ENCODE data around the gene TCHHL1. TPM values are rescaled to one million over a fixed set of nuclear protein-coding genes. Genes with fewer than 3 reads are reported as not detected.

The TCHHL1 gene
- total and polyA plus RNA-seq, 9 of the 15 experiments (the other 6 are each of a cell fraction or from before 2014, with no cell fraction given), result not detected

GRCh38 chr1:152034654-152035538 lies 54.0 kb downstream of the TCHHL1 start (continued):
- TF ChIP-seq, protein P1, sequence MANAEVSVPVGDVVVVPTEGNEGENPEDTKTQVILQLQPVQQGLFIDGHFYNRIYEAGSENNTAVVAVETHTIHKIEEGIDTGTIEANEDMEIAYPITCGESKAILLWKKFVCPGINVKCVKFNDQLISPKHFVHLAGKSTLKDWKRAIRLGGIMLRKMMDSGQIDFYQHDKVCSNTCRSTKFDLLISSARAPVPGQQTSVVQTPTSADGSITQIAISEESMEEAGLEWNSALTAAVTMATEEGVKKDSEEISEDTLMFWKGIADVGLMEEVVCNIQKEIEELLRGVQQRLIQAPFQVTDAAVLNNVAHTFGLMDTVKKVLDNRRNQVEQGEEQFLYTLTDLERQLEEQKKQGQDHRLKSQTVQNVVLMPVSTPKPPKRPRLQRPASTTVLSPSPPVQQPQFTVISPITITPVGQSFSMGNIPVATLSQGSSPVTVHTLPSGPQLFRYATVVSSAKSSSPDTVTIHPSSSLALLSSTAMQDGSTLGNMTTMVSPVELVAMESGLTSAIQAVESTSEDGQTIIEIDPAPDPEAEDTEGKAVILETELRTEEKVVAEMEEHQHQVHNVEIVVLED (CRISPR knock-in tag; IDR thresholded peaks at IDR 0.05), result no peak
- TF ChIP-seq, protein P2, sequence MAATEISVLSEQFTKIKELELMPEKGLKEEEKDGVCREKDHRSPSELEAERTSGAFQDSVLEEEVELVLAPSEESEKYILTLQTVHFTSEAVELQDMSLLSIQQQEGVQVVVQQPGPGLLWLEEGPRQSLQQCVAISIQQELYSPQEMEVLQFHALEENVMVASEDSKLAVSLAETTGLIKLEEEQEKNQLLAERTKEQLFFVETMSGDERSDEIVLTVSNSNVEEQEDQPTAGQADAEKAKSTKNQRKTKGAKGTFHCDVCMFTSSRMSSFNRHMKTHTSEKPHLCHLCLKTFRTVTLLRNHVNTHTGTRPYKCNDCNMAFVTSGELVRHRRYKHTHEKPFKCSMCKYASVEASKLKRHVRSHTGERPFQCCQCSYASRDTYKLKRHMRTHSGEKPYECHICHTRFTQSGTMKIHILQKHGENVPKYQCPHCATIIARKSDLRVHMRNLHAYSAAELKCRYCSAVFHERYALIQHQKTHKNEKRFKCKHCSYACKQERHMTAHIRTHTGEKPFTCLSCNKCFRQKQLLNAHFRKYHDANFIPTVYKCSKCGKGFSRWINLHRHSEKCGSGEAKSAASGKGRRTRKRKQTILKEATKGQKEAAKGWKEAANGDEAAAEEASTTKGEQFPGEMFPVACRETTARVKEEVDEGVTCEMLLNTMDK (IDR thresholded peaks at IDR 0.05; ENCODE audit: borderline replicate concordance, insufficient read depth, low read depth, low read length, poor library complexity, severe bottlenecking), result no peak
- TF ChIP-seq NCOA1 (IDR thresholded peaks at IDR 0.05; ENCODE audit: low read depth) (0 out of 2 replicates have a peak, but pooled peaks have one; percentile 35), NELFE (IDR thresholded peaks at IDR 0.05; ENCODE audit: insufficient read depth, insufficient read length) (no peak), SIRT6 (IDR thresholded peaks at IDR 0.05; ENCODE audit: low read depth, low read length) (no peak), KDM1A (IDR thresholded peaks at IDR 0.05) (no peak; a peak in 1 of 4 replicates), IFI16 (CRISPR knock-in tag; IDR thresholded peaks at IDR 0.05) (no peak), ZNF239 (CRISPR knock-in tag; IDR thresholded peaks at IDR 0.05) (no peak), BRD4 (IDR thresholded peaks at IDR 0.05) (no peak; the same call in 1 of the 2 replicates), MYC (IDR thresholded peaks at IDR 0.05; ENCODE audit: low read depth, low read length) (peak; percentile 73), MYC (CRISPR knock-in tag; IDR thresholded peaks at IDR 0.05; ENCODE audit: borderline replicate concordance, low read depth) (no peak), RBM15 (IDR thresholded peaks at IDR 0.05; ENCODE audit: insufficient read depth, low read length) (no peak), CHCHD3 (CRISPR knock-in tag; IDR thresholded peaks at IDR 0.05) (peak; percentile 6; the same call in 1 of the 2 replicates), JUN (IDR thresholded peaks at IDR 0.05; ENCODE audit: borderline replicate concordance, low read depth, low read length) (peak; percentile 28; the same call in 1 of the 2 replicates), JUN (CRISPR knock-in tag; IDR thresholded peaks at IDR 0.05; ENCODE audit: borderline replicate concordance) (no peak), LCOR (CRISPR knock-in tag; IDR thresholded peaks at IDR 0.05) (no peak), TAF7 (tag; IDR thresholded peaks at IDR 0.05) (no peak), SMARCA5 (IDR thresholded peaks at IDR 0.05) (peak; percentile 56; the same call in 1 of the 2 replicates), SRF (CRISPR knock-in tag; IDR thresholded peaks at IDR 0.05) (no peak), CEBPG (CRISPR knock-in tag; IDR thresholded peaks at IDR 0.05) (peak; percentile 96), CEBPG (tag; conservative IDR thresholded peaks at IDR 0.05 in 1 of 2, IDR thresholded peaks at IDR 0.05 in 1 of 2) (peak in 1 of 2 experiments; percentile 74; a peak in 2 of 4 replicates), PHF21A (IDR thresholded peaks at IDR 0.05; ENCODE audit: borderline replicate concordance, low read depth) (no peak)
- TF ChIP-seq, protein P3, sequence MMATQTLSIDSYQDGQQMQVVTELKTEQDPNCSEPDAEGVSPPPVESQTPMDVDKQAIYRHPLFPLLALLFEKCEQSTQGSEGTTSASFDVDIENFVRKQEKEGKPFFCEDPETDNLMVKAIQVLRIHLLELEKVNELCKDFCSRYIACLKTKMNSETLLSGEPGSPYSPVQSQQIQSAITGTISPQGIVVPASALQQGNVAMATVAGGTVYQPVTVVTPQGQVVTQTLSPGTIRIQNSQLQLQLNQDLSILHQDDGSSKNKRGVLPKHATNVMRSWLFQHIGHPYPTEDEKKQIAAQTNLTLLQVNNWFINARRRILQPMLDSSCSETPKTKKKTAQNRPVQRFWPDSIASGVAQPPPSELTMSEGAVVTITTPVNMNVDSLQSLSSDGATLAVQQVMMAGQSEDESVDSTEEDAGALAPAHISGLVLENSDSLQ (IDR thresholded peaks at IDR 0.05), result peak; percentile 97
- TF ChIP-seq, protein P4, sequence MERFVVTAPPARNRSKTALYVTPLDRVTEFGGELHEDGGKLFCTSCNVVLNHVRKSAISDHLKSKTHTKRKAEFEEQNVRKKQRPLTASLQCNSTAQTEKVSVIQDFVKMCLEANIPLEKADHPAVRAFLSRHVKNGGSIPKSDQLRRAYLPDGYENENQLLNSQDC (CRISPR knock-in tag; IDR thresholded peaks at IDR 0.05), result no peak
